HG03108 (cell line): ENCODE measurements around the gene CHRNB4.

Source experiments
- ATAC-seq: cut with Tn5 transposase; IDR thresholded peaks from one replicate; pipeline ENCODE4 v1.9.1; 2021; ENCODE audit warnings: moderate library complexity; ENCODE audit not compliant: unreplicated experiment

Gene CHRNB4

DNA sequence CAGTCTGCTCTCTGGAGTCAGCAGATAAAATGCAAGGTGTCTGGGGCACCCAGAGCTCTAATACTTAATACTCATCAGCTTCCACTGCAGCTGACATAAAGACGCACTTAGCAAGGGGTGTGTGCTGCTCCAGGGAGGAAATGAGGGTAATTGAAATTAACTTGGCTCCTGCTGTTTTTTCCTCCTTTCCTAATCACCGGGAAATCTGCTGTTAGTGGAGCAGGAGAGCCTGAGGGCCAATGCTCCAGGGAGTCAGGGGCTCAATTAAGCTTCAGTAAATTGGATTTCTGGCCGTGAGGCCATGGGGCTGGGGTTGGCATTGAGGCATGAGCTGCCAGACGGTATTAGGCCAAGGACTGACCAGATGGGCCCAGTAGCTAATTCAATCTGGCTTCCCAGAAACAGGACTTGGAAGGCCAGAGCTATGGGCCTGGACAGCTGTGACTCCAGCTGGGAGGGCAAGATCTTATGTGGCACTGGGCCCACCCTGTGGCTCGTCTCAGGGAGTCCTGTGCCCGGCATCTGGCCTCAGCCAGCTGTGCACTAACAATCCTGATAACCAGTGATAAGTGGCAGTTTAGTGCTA is 30.7 kb upstream of the CHRNB4 start:
- no peak for ATAC-seq

DNA sequence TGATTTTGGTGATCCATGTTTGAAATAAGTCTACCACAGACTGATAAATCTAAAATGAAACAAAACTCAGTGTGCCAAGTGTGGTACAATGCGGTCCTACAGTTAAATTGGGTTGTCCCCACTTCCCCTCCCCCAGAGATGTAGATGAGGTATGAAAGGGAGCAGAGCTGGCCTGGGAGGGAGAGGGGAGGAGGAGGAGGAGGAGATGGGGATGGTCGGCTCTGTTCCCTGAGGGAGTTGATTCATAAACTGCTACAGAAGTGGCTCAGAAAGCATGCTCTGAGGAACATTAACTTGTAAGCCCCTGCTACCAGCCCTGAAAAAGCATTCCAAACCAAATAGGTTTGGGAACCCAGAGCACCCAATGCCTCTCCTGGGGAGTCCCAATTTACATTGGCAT is 28.0 kb upstream of the CHRNB4 start:
- no peak for ATAC-seq

DNA sequence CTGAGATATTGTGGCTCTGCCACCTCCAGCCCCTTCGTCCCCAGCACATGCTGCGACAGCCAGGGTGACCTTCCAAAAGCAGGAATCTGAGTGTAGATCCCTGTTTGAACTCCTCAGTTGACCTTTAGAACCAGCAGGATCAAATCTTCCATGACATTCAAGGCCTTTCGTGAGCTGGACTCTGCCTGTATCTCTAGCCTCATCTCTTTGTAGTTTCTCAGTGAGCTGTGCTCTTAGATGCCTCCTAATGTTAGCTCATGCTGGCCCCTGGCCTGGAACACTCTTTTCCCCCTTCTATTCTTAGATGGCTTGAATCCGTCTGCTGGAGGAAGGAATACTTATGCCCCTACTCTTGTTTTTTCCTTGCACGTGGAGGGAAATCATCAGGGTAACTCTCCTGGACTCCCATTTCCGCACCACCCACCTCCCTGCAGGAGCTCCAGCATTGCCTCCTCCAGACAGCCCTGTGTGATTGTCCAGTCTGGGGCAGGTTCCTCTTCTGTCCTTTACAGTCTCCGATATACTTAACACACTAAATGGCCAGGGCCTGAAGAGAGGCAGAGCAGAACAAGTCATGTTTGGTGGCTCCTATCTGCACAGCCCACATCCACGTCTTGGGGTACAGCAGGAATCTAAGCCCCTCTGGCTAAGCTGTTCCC is 26.7 kb upstream of the CHRNB4 start:
- ATAC-seq, result no peak

DNA sequence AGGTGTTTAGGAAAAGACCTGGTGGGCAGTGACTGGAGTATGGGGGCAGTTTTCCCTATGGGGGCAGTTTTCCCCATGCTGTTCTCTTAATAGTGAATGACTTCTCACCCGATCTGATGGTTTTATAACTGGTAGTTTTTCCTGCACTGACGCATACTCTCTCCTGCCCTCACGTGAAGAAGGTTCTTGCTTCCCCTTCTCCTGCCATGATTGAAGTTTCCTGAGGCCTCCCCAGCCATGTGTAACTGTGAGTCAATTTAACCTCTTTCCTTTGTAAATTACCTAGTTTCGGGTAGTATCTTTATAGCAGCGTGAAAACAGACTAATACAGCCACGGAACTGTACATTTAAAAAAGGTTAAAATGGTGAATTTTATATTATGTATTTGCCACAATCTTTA is 25.0 kb upstream of the CHRNB4 start:
- no peak for ATAC-seq

DNA sequence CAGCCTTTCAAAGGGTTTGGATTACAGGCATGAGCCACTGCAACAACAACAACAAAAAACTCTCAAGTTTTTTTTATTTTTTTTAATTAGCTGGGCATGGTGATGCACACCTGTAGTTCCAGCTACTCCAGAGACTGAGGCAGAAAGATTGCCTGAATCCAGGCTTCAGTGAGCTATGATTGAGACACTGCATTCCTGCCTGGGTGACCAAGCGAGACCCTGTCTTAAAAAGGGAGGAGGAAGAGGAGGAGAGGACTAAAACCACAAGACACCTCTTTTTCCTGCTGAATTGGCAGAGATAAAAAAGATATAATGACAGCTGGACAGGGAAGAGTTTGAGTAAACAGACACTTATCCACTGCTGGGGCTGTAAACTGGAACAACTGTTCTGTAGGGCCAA is 22.7 kb upstream of the CHRNB4 start:
- no peak for ATAC-seq

DNA sequence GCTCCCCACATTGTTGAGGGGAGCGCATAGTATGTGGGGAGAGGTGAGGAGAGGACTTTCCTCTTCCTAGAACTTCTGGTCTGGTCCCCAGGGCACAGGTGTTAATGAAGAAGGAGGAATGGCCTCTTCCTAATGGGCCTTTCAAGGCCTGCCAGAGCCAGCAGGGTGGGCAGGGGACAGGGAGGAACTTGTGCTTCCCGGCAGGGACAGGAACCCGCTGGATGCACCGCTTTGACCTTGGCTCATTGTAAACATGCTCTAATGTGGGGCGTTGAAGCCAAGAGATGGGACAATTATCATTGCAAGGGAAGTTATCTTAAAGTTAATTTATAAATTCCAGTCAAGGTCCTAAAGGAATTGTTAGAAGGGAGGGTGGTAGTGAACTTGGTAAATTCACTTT is 21.0 kb upstream of the CHRNB4 start:
- no peak for ATAC-seq

DNA sequence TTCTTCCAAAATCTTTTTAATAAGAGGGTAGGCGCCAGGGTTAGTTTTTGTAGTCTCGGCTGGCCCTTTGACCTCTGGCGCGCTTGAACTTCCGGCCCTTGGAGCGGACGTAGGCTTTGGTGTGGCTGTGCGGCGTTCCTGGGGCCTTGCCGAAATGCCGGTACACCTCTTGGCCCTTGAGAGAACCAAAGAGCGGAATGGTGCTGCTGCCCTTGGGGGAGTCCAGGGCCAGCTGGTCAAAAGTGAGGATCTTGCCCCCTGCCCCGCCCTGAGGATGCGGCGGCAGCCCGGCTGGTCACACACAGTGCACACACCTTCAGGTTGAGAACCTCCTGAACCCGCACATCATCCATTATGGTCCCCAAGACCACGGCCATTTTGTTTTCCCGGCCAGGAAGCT is 20.0 kb upstream of the CHRNB4 start:
- no peak for ATAC-seq

DNA sequence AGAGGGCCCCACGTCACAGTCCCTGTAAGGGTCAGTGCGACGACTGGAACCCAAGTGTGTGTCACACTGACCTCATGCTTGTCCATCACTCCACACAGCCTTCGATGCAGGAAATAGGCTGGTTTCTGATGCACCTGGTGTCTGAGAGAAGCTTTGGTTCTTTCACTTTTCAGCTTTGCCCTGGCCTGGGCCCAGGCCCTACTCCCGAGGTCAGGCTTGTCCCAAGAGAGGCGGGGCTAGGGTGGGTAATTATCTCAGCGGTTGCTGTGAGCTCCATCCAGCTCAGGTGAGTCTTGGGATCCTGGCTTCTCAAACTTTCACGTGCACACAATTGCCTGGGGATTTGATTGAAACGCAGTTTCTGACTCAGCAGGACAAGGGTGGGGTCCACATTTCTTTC is 19.6 kb upstream of the CHRNB4 start:
- no peak for ATAC-seq

DNA sequence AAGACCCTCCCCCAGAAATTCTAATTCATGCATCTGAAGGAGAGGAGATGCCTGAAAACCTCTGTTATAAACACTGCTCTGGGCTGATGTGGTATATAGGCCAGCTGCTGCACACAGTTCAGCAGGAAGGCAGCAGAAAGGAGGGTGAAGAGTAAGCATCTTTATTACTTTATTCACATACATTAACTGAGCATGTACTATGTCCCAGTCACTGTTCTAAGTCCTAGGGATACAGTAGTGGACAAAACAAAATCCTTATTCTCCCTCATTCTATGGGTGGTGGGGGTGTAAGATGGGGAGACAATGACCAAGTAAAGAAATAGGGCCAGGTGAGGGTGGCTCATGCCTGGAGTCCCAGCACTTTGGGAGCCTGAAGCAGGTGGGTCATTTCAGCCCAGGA is 17.8 kb upstream of the CHRNB4 start:
- ATAC-seq, result no peak

DNA sequence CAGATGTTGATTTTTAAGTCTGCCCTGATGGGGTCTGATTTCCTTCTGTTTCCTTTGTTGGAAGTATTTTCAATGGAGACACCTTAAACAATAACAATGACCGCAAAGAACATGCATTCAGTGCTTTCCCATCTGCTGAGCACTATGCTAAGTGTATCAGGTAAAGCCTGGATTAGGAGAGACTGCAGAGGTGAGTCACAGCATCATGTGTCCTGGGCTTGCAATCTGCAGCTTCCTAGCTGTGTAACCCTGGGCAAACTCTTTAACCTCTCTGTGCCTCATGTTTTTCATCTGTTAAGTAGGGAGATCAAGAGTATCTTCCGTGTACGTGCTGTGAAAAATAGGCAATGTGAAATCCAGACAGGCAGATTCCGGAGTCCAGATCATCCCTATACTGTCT is 13.3 kb upstream of the CHRNB4 start:
- no peak for ATAC-seq

DNA sequence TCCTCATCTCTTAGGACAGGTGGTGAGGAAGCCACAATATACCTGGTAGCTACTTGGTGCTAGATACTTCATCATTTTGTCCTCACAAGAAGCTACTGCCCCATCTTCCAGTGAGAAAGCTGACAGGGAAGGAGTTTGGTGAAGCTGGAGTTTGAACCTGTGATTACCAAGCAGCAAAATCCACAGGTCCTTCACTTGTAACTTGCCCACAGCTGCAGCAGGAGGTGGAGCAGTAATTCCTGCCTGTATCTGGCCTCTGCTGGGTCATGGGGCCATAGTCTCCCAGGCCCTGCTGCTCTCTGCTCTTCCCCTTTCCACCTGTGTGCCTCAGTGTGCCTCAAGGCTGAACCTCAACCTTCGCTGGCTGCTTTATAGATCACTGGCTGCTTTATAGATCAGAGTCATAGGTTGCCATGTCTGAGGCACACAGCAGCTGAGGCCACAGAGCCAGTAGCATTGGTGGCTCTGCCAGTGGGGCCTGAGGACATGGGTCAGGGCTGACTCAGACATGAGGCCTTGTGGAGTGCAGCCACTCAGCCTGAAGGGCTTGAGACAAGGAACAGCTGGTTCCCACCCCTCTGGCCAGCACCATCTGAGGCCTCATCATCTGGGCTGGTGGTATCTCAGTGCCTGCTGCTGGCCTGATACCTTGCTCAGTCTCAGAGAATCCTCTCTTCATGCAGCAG is 11.1 kb upstream of the CHRNB4 start:
- ATAC-seq, result no peak

DNA sequence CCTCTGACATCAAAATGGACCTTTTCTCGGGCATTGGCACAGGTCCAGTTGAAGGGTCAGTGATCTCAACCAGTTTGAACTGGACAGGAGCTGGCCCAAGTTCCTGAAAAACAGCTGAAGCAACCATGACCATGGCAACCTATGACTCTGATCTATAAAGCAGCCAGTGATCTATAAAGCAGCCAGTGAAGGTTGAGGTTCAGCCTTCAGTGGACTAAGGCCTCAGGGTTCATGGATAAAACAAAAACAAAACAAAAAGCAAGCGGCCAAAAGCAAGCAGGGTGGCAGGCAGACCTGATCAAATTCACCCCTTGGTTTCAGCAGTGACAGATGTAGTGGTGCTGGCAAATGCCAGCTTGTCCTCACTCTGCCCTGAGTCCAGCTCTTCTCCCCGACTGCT is 10.0 kb upstream of the CHRNB4 start:
- no peak for ATAC-seq

DNA sequence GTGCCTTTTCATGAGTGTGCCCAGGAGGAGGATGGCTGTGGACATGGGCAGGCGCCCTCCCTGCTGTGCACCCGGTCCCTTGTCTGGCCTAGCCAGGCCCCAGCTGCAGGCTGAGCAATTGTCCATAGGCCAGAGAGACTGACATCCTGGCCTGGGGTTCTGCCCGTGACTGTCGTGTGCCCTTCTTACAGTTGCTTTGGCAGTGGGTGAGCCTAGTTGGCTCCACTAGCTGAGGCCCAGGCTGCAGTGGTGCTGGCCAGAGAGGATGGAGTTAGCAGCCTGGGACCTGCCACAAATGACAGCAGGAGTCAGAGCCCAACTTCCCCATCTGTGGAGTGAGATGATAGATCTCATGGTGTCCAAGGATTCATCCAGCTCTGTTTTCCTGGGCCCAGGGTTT is 9.0 kb upstream of the CHRNB4 start:
- ATAC-seq, result no peak

DNA sequence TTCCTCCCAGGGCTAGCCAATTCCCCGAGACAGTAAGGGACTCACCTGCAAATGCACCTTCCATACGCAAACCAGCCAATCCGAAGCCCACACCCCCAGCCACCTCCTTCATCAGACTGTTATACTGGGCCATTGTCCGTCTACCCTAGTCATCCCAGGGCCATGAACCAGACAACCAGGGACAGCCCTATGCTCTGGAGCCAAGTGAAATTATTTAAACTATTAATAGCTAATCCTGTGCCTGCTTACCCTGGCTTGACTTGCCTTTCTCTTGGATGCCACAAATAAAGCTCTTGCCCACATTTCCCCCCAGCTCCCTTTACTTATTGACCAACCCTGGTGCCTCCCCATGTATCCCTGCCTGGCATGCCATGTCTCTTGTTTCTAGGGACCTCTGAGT is 4.0 kb upstream of the CHRNB4 start:
- ATAC-seq, result no peak

DNA sequence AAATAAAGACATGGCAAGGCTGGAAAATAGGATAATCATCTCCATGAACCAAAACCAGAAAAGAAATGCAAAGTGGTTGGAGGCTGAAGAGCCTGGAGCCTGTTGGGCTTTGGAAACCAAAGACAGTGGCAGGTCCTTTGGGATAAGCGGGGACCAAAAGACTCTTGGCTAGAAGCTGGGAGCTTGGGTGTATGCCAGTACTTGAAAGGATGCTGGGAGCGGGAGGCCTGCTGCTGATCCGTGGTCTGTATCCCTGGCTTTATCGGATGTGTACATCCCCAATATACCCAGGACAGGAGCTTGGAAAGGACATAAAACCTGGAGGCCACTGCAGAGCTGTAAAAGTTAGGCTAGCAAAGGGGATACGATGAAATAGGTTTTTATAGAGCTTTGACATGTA is 1.3 kb upstream of the CHRNB4 start:
- ATAC-seq, result no peak

DNA sequence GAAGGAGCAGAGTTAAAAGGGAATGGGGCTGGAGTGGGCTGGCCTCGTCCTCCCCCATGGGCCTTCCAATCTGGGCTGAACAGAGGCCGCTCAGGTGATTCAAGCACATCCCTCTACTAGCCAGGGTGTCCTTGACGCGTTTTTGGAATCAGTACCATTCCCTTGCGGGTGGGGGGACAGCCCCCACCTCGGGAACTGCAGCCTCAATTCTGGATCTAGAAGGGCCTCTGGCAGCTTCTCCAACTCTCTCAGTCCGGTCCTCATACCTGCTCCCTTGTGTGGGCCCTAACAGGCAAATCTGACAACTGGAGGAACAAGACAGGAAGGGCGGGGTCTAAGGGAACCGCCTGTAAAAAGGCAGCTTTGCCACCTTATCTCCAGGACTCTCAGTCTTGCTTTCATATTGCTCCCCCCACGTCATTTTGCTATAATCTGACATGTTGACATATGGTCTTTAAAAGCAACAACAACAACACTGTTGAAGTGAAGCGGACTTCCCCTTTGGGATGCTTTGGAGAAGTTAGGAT is 802 bp upstream of the CHRNB4 start:
- no peak for ATAC-seq

DNA sequence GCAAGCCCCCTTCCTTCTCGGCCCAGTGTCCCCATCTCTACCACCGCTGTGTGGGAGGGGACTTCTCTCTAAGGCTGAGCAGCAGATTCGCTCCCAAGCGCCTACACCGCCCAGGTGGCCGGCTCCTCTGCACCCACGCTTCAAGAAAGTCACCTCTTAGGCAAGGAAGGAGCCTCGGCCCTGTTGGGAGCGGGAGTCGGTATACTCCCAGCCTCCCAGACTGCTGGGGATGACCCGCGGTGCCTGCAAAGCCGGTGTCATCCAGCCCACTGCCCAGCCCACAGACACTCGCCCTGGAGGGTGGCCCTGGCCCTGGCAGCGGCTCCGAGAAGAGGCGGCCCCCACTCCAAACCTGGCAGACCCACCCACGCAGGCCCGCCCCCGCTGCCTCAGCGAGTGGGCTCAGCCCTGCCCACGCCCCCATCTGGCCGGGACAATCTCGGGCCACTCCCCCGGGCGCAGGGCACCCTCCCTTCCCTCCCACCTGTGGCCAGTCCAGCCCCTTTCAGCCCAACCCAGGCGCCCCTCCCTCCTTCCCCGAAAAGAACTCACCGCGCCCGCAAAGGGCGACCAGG is 396 bp downstream of the CHRNB4 start:
- ATAC-seq, result no peak

DNA sequence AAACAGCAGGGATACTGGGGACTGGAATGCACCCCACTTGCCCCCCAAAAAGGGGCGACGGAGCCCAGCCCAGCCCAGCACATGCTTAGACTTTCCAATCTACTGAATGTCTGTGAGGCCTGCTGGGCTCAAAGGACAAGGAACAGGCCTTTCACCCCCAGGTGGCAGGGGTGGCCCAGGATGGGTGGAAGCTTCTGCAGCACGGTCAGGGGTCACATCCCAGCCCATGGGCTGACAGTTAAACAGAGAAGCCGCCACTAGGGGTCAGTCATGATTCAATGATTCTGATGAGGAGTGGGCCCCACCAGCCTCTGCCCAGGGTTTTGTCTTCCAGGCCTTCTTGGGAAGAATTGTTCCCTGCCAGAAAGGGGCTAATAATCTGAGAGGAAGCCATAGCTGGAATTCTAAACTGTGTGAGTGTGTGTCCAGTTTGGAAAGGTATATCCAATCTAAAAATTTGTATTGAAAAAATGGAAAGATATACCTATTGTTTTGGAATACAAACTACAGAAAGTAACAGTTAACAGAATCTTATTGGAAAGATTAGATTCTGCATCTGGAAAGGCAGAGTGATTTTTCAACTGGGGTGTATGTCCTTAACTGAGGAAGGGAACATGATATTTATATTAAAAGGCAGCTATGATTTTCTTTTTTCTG is 2.2 kb downstream of the CHRNB4 start:
- no peak for ATAC-seq

DNA sequence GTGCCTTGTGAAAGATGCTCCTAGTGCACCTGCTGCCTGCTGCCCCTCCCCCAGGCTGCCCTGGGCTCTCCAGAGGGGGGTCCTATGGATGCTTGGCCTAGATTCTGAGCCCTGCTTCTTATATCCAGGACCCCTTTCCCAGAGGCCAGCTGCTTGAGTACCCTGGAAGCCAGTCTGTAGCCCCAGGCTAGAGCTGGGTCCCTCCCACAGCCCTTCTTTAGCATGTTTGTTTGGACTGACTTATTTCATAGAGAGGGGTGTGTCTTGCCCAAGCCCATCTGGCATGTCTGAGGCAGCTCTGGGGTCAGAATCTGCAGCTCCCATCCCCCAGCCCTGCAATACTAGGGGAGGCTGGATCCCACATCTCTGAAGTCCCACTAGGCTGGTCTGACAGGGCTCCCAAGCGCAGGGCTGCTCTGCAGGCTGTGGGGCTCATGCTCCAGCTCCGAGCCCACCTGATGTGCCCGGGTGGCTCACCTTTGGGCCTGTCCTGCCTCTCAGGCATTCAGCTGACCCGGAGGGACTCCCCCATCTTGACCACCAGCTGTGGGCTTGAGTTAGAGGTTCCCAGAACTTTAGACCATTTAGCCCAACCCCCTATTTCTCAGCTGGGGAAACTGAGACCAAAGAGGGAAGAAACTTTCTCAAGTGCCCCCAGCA is 3.1 kb downstream of the CHRNB4 start:
- ATAC-seq, result no peak

DNA sequence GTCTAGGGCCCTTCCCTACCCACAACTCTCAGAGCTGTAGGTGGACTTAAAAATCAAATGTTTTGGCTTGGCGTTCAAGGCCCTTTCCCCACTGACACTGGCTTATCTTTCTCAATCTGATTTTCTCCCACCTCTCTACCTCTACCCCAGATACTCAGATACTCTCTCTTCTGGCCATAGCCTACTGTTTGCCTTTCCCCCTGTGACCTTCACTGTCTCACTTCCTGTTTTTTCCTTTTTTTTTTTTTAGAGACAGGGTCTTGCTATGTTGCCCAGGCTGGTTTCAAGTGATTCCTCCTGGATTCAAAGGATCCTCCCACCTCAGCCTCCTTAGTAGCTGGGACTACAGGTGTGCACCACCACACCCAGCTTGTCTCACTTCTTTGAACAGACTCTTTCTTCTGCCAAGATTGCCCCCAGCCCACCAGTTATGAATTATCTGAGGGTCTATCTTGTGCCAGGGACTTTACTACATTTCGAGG is 4.6 kb downstream of the CHRNB4 start:
- no peak for ATAC-seq

DNA sequence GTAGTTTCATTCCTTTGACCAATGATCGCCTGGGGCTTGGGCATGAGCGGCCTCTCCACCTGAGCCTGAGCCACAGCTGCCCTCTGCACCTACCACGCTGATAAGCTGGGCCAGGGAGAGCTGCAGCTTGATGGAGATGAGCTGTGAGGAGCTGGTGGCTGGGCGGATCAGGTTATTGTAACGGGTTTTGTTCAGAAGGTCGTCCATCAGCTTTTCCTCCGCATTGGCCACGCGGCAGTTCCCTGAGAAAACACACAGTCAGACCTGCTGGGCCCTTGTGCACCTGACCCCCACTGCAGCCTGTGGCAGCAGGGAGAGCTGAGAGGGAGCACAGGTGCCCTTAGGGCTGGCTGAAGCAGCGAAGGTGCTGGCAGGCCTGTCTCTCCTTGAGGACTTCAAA is 5.7 kb downstream of the CHRNB4 start:
- no peak for ATAC-seq
